H9 (cell line): ENCODE data around the gene OR6K6. TPM values are rescaled to one million over a fixed set of nuclear protein-coding genes. Genes with fewer than 3 reads are reported as not detected.

Source experiments
- DNase-seq: peaks from one replicate; pipeline ENCODE4 v3.0.0-alpha.2; 2017
- H2AFZ ChIP-seq: one replicate; pipeline ENCODE4 v1.6.1; 2013; ENCODE audit warnings: mild to moderate bottlenecking, low read length, control low read depth, moderate library complexity
- H2AK5ac ChIP-seq: 2 replicates; pipeline ENCODE4 v1.6.1; 2013; ENCODE audit warnings: low read length, control low read depth, mixed read lengths; ENCODE audit not compliant: insufficient read length
- H2BK120ac ChIP-seq: one replicate; pipeline ENCODE4 v1.6.1; 2013; ENCODE audit warnings: low read depth, mild to moderate bottlenecking, low read length, control low read depth, inconsistent platforms; ENCODE audit not compliant: poor library complexity, severe bottlenecking
- H2BK12ac ChIP-seq: 2 replicates; pipeline ENCODE4 v1.6.1; 2013; ENCODE audit warnings: low read length, control low read depth, mixed read lengths, low read depth; ENCODE audit not compliant: insufficient read length
- H2BK15ac ChIP-seq: 2 replicates; pipeline ENCODE4 v1.6.1; 2013; ENCODE audit warnings: low read depth, low read length, control low read depth
- H2BK20ac ChIP-seq: one replicate; pipeline ENCODE4 v1.6.1; 2013; ENCODE audit warnings: low read depth, mild to moderate bottlenecking, low read length, control low read depth, inconsistent platforms; ENCODE audit not compliant: poor library complexity, severe bottlenecking
- H2BK5ac ChIP-seq: 2 replicates; pipeline ENCODE4 v1.6.1; 2013; ENCODE audit warnings: low read length, control low read depth, mixed read lengths; ENCODE audit not compliant: insufficient read length
- H3K14ac ChIP-seq: 2 replicates; pipeline ENCODE4 v1.6.1; 2013; ENCODE audit warnings: low read length, control low read depth; ENCODE audit not compliant: insufficient read depth
- H3K18ac ChIP-seq: 2 replicates; pipeline ENCODE4 v1.6.1; 2013; ENCODE audit warnings: low read depth, mild to moderate bottlenecking, mixed read lengths, low read length, control low read depth; ENCODE audit not compliant: insufficient read length
- H3K23ac ChIP-seq: 2 replicates; pipeline ENCODE4 v1.6.1; 2013; ENCODE audit warnings: low read length, control low read depth, mixed read lengths, low read depth; ENCODE audit not compliant: insufficient read length
- H3K23me2 ChIP-seq: 2 replicates; pipeline ENCODE4 v1.6.1; 2013; ENCODE audit warnings: low read depth, mild to moderate bottlenecking, mixed read lengths, low read length, control low read depth; ENCODE audit not compliant: insufficient read length, poor library complexity, severe bottlenecking
- H3K27ac ChIP-seq: 2 replicates; pipeline ENCODE4 v1.5.1; 2013; ENCODE audit warnings: low read length, control low read depth, mixed read lengths, low read depth; ENCODE audit not compliant: insufficient read length
- H3K27me3 ChIP-seq: 2 replicates; pipeline ENCODE4 v1.6.1; 2013; ENCODE audit warnings: low read length, control low read depth, inconsistent platforms; ENCODE audit not compliant: insufficient read depth
- H3K4ac ChIP-seq: 2 replicates; pipeline ENCODE4 v1.6.1; 2013; ENCODE audit warnings: low read depth, mild to moderate bottlenecking, control low read depth, inconsistent platforms, low read length, moderate library complexity
- H3K4me1 ChIP-seq: 2 replicates; pipeline ENCODE4 v1.6.1; 2013; ENCODE audit warnings: low read length, control low read depth, inconsistent platforms; ENCODE audit not compliant: insufficient read depth
- H3K4me2 ChIP-seq: 2 replicates; pipeline ENCODE4 v1.6.1; 2013; ENCODE audit warnings: low read length, control low read depth, mixed read lengths; ENCODE audit not compliant: insufficient read length, insufficient read depth
- H3K56ac ChIP-seq: 2 replicates; pipeline ENCODE4 v1.6.1; 2013; ENCODE audit warnings: low read depth, mild to moderate bottlenecking, mixed read lengths, low read length, control low read depth; ENCODE audit not compliant: insufficient read length
- H3K79me1 ChIP-seq: 2 replicates; pipeline ENCODE4 v1.6.1; 2013; ENCODE audit warnings: low read depth, mild to moderate bottlenecking, moderate library complexity, low read length, control low read depth, inconsistent platforms; ENCODE audit not compliant: insufficient read depth, poor library complexity, severe bottlenecking
- H3K79me2 ChIP-seq: 2 replicates; pipeline ENCODE4 v1.6.1; 2013; ENCODE audit warnings: low read length, control low read depth, inconsistent platforms; ENCODE audit not compliant: insufficient read depth
- H3K9ac ChIP-seq: 2 replicates; pipeline ENCODE4 v1.6.1; 2013; ENCODE audit warnings: low read length, control low read depth, mixed read lengths; ENCODE audit not compliant: insufficient read length; ENCODE audit errors: extremely low read depth
- H3K9me3 ChIP-seq: one replicate; pipeline ENCODE4 v1.6.1; 2013; ENCODE audit warnings: low read depth, low read length, inconsistent platforms; ENCODE audit not compliant: control insufficient read depth
- H3T11ph ChIP-seq: one replicate; pipeline ENCODE4 v1.6.1; 2013; ENCODE audit warnings: mild to moderate bottlenecking, low read length, control low read depth, inconsistent platforms
- H4K20me1 ChIP-seq: one replicate; pipeline ENCODE4 v1.6.1; 2013; ENCODE audit not compliant: control insufficient read depth, insufficient read length, insufficient read depth
- H4K5ac ChIP-seq: 2 replicates; pipeline ENCODE4 v1.6.1; 2013; ENCODE audit warnings: low read depth, mild to moderate bottlenecking, mixed read lengths, low read length, control low read depth; ENCODE audit not compliant: insufficient read length
- H4K8ac ChIP-seq: replicated peaks from 2 replicates; pipeline ENCODE4 v1.6.1; 2013; ENCODE audit warnings: low read length, control low read depth, mixed read lengths, low read depth; ENCODE audit not compliant: insufficient read length
- H4K91ac ChIP-seq: 2 replicates; pipeline ENCODE4 v1.6.1; 2013; ENCODE audit warnings: low read depth, mild to moderate bottlenecking, moderate library complexity, mixed read lengths, low read length, control low read depth; ENCODE audit not compliant: insufficient read length
- H3K27ac Mint-ChIP-seq, 3 experiments: 2 replicates in 2 of 3; 3 replicates in 1 of 3; pipeline ENCODE4 v1.8.0; 2020 to 2021; ENCODE audit warnings: mixed read lengths in 3 of 3, mild to moderate bottlenecking in 1 of 3, moderate library complexity in 1 of 3
- H3K27me3 Mint-ChIP-seq: 2 replicates; pipeline ENCODE4 v1.8.0; 2021; ENCODE audit warnings: low read depth, mild to moderate bottlenecking, moderate library complexity, mixed read lengths
- H3K36me3 Mint-ChIP-seq, 3 experiments: 2 replicates in 2 of 3; 3 replicates in 1 of 3; pipeline ENCODE4 v1.8.0; 2020 to 2021; ENCODE audit warnings: low read depth in 3 of 3, mixed read lengths in 3 of 3; ENCODE audit not compliant: insufficient read depth in 1 of 3
- H3K4me1 Mint-ChIP-seq, 2 experiments: 2 replicates each; pipeline ENCODE4 v1.8.0; 2020; ENCODE audit warnings: mixed read lengths in 2 of 2
- H3K4me3 Mint-ChIP-seq, 2 experiments: 2 replicates in 1 of 2; 3 replicates in 1 of 2; pipeline ENCODE4 v1.8.0; 2020 to 2021; ENCODE audit warnings: mild to moderate bottlenecking in 2 of 2, mixed read lengths in 2 of 2, moderate library complexity in 1 of 2
- H3K9me3 Mint-ChIP-seq, 2 experiments: 2 replicates in 1 of 2; 3 replicates in 1 of 2; pipeline ENCODE4 v1.8.0; 2020; ENCODE audit warnings: mild to moderate bottlenecking in 2 of 2, mixed read lengths in 2 of 2, moderate library complexity in 1 of 2
- CTCF ChIP-seq: fragments of 200-600 bp; sonication (generic); conservative IDR thresholded peaks from 3 replicates; pipeline ENCODE4 v1.8.0; 2021; ENCODE audit warnings: antibody characterized with exemption, mild to moderate bottlenecking
- WGBS: extraction: QIAGEN DNeasy Blood & Tissue Kit; methylation state at CpG from one replicate; pipeline ENCODE4 v1.1.7; 2013; ENCODE audit warnings: missing lambda C conversion rate, low lambda C conversion rate, mixed read lengths; ENCODE audit not compliant: insufficient read length; ENCODE audit errors: extremely low coverage; 5-methylcytosine and 5-hydroxymethylcytosine counted together
- total RNA-seq: library from RNA; stranded (reverse); gene quantifications from 2 replicates; pipeline ENCODE4 v1.2.1, GENCODE V29; 2021

The OR6K6 gene
- total RNA-seq, 1 experiment from 2014 or later, result not detected

GRCh38 chr1:158730453-158730852, 24.1 kb upstream of the OR6K6 start:
- Histone ChIP-seq H3K14ac (no peak overlapping the region), H4K5ac (no peak overlapping the region), H2BK15ac (no peak overlapping the region), H3K23ac (no peak overlapping the region), H2BK120ac (no peak overlapping the region), H3K56ac (no peak overlapping the region), H3K79me1 (no peaks in the 10 kb centered on the region), H4K8ac (no peak overlapping the region), H3K27me3 (no peaks in the 10 kb centered on the region), H3K18ac (no peak overlapping the region), H3K4me1 (no peaks in the 10 kb centered on the region), H3K23me2 (no peaks in the 10 kb centered on the region), H3T11ph (no peak overlapping the region), H2BK20ac (no peak overlapping the region), H3K9ac (no peak overlapping the region), H2AK5ac (no peak overlapping the region), H3K4ac (no peak overlapping the region), H3K4me2 (no peak overlapping the region), H2BK5ac (no peak overlapping the region), H3K27ac (no peak overlapping the region), H3K9me3 (no peaks in the 10 kb centered on the region), H2AFZ (no peak overlapping the region), H4K20me1 (no peaks in the 10 kb centered on the region), H2BK12ac (no peak overlapping the region), H3K79me2 (no peaks in the 10 kb centered on the region), H4K91ac (no peak overlapping the region)
- DNase-seq, result no peak
- no CpG with 5 or more reads among the region's 4 CpGs for WGBS
- Mint-ChIP-seq H3K4me1 (no peaks in the 10 kb centered on the region), H3K36me3 (no peaks in the 10 kb centered on the region), H3K4me3 (no peak overlapping the region), H3K27me3 (no peaks in the 10 kb centered on the region; the same call in 1 of the 2 replicates), H3K27ac (no peak overlapping the region), H3K9me3 (no peaks in the 10 kb centered on the region)
- no peak for TF ChIP-seq CTCF
